ENCODE measurements around the gene GDF10.

GDF10 gene

GRCh38 chr10:47296941-47297340 lies 3.1 kb upstream of the GDF10 start:
- no peak for TF ChIP-seq PPARA (CRISPR knock-in tag; IDR thresholded peaks at IDR 0.05; ENCODE audit: borderline replicate concordance)
- no peak for ATAC-seq

GRCh38 chr10:47297866-47298540 lies 2.0 kb upstream of the GDF10 start:
- ATAC-seq = no peak
- no peak for TF ChIP-seq PPARA (CRISPR knock-in tag; IDR thresholded peaks at IDR 0.05; ENCODE audit: borderline replicate concordance)
- TF ChIP-seq ZNF565 (CRISPR knock-in tag; conservative IDR thresholded peaks at IDR 0.05; ENCODE audit: low read depth) = no peak
- no peak for TF ChIP-seq CSRNP3 (CRISPR knock-in tag; IDR thresholded peaks at IDR 0.05)
- no peak for TF ChIP-seq OSR1 (CRISPR knock-in tag; IDR thresholded peaks at IDR 0.05)
- TF ChIP-seq TCF4 (CRISPR knock-in tag; IDR thresholded peaks at IDR 0.05; ENCODE audit: borderline replicate concordance) = no peak
- TF ChIP-seq ZFP3 (CRISPR knock-in tag; IDR thresholded peaks at IDR 0.05) = no peak
- TF ChIP-seq CREB5 (CRISPR knock-in tag; IDR thresholded peaks at IDR 0.05; ENCODE audit: low read depth) = no peak
- no peak for TF ChIP-seq ESRRG (CRISPR knock-in tag; IDR thresholded peaks at IDR 0.05)
- TF ChIP-seq ISL1 (CRISPR knock-in tag; IDR thresholded peaks at IDR 0.05) = no peak
- TF ChIP-seq CSDC2 (CRISPR knock-in tag; IDR thresholded peaks at IDR 0.05) = no peak
- TF ChIP-seq POU6F1 (CRISPR knock-in tag; IDR thresholded peaks at IDR 0.05; ENCODE audit: borderline replicate concordance, low read depth) = no peak
- no peak for TF ChIP-seq TOX (CRISPR knock-in tag; IDR thresholded peaks at IDR 0.05; ENCODE audit: borderline replicate concordance)
- no peak for TF ChIP-seq ZC3H10 (CRISPR knock-in tag; IDR thresholded peaks at IDR 0.05)
- no peak for TF ChIP-seq ARNTL (CRISPR knock-in tag; IDR thresholded peaks at IDR 0.05; ENCODE audit: borderline replicate concordance, low read depth)

GRCh38 chr10:47298715-47299114 lies 1.3 kb upstream of the GDF10 start:
- ATAC-seq = no peak
- TF ChIP-seq ZNF70 (CRISPR knock-in tag; IDR thresholded peaks at IDR 0.05) = no peak
- TF ChIP-seq CSRNP3 (CRISPR knock-in tag; IDR thresholded peaks at IDR 0.05) = no peak
- no peak for TF ChIP-seq ESRRG (CRISPR knock-in tag; IDR thresholded peaks at IDR 0.05)
- no peak for TF ChIP-seq CREB5 (CRISPR knock-in tag; IDR thresholded peaks at IDR 0.05; ENCODE audit: low read depth)
- no peak for TF ChIP-seq ZNF8 (CRISPR knock-in tag; IDR thresholded peaks at IDR 0.05)
- no peak for TF ChIP-seq TCF4 (CRISPR knock-in tag; IDR thresholded peaks at IDR 0.05; ENCODE audit: borderline replicate concordance)
- no peak for TF ChIP-seq OSR1 (CRISPR knock-in tag; IDR thresholded peaks at IDR 0.05)
- no peak for TF ChIP-seq CSDC2 (CRISPR knock-in tag; IDR thresholded peaks at IDR 0.05)
- TF ChIP-seq ZNF565 (CRISPR knock-in tag; conservative IDR thresholded peaks at IDR 0.05; ENCODE audit: low read depth) = no peak
- no peak for TF ChIP-seq RARB (CRISPR knock-in tag; IDR thresholded peaks at IDR 0.05)

GRCh38 chr10:47300429-47300931 lies 483 bp downstream of the GDF10 start:
- no peak; the same call in 2 of the 3 replicates for ATAC-seq
- no peak for TF ChIP-seq TCF4 (CRISPR knock-in tag; IDR thresholded peaks at IDR 0.05; ENCODE audit: borderline replicate concordance)
- TF ChIP-seq ESRRG (CRISPR knock-in tag; IDR thresholded peaks at IDR 0.05) = no peak
- TF ChIP-seq ZFP30 (CRISPR knock-in tag; IDR thresholded peaks at IDR 0.05) = no peak
- TF ChIP-seq ISL1 (CRISPR knock-in tag; IDR thresholded peaks at IDR 0.05) = no peak
- TF ChIP-seq ZC3H10 (CRISPR knock-in tag; IDR thresholded peaks at IDR 0.05) = no peak
- no peak for TF ChIP-seq BACH2 (CRISPR knock-in tag; IDR thresholded peaks at IDR 0.05; ENCODE audit: borderline replicate concordance)
- TF ChIP-seq PPARA (CRISPR knock-in tag; IDR thresholded peaks at IDR 0.05; ENCODE audit: borderline replicate concordance) = no peak
- no peak for TF ChIP-seq TSHZ2 (CRISPR knock-in tag; IDR thresholded peaks at IDR 0.05)
- TF ChIP-seq OSR1 (CRISPR knock-in tag; IDR thresholded peaks at IDR 0.05) = no peak
- no peak for TF ChIP-seq ZNF70 (CRISPR knock-in tag; IDR thresholded peaks at IDR 0.05)
